OCI-LY3 (cell line): Measurements from ENCODE around the gene SLC26A1.

Experiments
- H2AFZ ChIP-seq: fragments of 200-600, 300-600 bp; shearing (Covaris generic); 2 replicates; pipeline ENCODE4 v1.6.0; 2014; ENCODE audit warnings: antibody characterized with exemption, low read depth, low read length
- H3K27ac ChIP-seq: fragments of 200-600, 300-600 bp; sonication (generic); 2 replicates; pipeline ENCODE4 v1.5.1; 2014; ENCODE audit warnings: mild to moderate bottlenecking, low read length, moderate library complexity, mixed read lengths
- H3K27me3 ChIP-seq: fragments of 200-600, 300-600 bp; sonication (generic); 2 replicates; pipeline ENCODE4 v1.6.1; 2014; ENCODE audit warnings: low read depth, low read length, mixed read lengths
- H3K36me3 ChIP-seq: fragments of 200-600, 300-600 bp; sonication (generic); replicated peaks from 2 replicates; pipeline ENCODE3; 2014; ENCODE audit warnings: low read depth, low read length, mixed read lengths
- H3K4me1 ChIP-seq: fragments of 300-600, 200-600 bp; sonication (generic); 2 replicates; pipeline ENCODE4 v1.6.1; 2014; ENCODE audit warnings: low read length, mixed read lengths
- H3K4me2 ChIP-seq: fragments of 200-600, 300-600 bp; sonication (generic); 2 replicates; pipeline ENCODE4 v1.6.1; 2014; ENCODE audit warnings: low read length, mixed read lengths
- H3K4me3 ChIP-seq: fragments of 300-600, 200-600 bp; sonication (generic); 2 replicates; pipeline ENCODE4 v1.5.1; 2014; ENCODE audit warnings: antibody characterized with exemption, mild to moderate bottlenecking, low read length, moderate library complexity
- H3K79me2 ChIP-seq: fragments of 300-600, 200-600 bp; shearing (Covaris generic); 2 replicates; pipeline ENCODE4 v1.6.1; 2014; ENCODE audit warnings: mild to moderate bottlenecking, low read length, mixed read lengths
- H3K9ac ChIP-seq: fragments of 300-600, 200-600 bp; shearing (Covaris generic); 2 replicates; pipeline ENCODE4 v1.6.0; 2014; ENCODE audit warnings: mild to moderate bottlenecking, low read length, moderate library complexity
- H3K9me3 ChIP-seq: fragments of 200-600, 300-600 bp; shearing (Covaris generic); 2 replicates; pipeline ENCODE4 v1.6.1; 2014; ENCODE audit warnings: low read length, mixed read lengths; ENCODE audit not compliant: insufficient read depth
- H4K20me1 ChIP-seq: fragments of 200-600, 300-600 bp; sonication (generic); 2 replicates; pipeline ENCODE4 v1.6.1; 2016; ENCODE audit warnings: low read length, mixed read lengths; ENCODE audit not compliant: insufficient read depth
- EZH2phosphoT487 ChIP-seq: fragments of 200-600 bp; shearing (Covaris generic); IDR thresholded peaks from 2 replicates; pipeline ENCODE4 v1.6.1; 2018; ENCODE audit warnings: antibody characterized with exemption, mixed run types, low read depth
- TF ChIP-seq, protein P1 (sequence below): fragments of 200-600, 300-600 bp; sonication (generic); IDR thresholded peaks from 2 replicates; pipeline ENCODE4 v1.5.1; 2014; ENCODE audit warnings: antibody characterized with exemption, low read length, low read depth

Gene SLC26A1

DNA sequence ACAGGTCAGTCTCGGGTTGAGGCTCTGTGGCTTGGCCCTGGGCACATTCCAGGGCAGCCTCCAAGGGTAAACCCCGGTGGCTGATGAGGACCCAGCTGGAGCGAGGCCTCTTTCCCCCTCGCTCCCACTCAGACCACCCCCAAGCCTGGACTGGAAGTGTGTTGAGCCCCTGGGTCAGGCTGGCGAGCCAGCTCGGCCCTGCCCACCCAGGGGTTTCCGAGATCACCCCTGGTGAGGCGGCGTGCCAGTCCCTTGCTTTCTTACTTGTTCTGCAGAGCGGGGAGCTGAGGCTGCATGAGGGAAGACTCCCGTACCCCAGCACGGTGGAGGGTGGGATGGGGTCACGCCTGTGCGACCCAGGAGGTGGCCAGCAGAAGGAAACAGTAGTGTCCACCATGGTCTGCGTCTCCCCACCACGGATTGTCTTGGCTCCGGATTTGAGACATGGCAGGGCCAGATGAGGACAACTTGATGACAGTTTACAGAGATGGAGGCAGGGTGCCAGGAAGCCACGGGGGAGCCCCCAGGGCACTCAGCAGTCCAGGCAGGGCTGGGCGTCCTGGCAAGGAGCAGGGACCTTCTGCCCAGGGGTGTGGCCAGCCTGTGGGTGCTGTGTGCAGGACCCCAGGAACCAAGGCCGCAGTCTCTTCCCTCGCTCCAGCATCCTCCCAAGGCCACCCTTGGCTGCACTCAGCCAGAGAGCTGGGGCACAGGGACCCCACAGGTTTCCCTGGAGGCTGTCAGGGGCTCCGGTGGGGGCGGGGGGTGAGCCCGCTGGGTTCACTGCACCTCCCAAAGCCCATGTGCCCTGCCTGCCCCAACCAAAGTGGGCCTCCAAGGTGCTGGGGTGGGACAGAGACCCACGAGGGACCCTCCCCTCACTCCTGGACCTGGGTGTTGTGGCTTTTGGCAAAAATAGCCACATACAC, 11.6 kb upstream of the SLC26A1 start:
- no peak overlapping the region for H2AFZ ChIP-seq
- no peaks in the 10 kb centered on the region for H4K20me1 ChIP-seq
- H3K27ac ChIP-seq = no peak overlapping the region
- H3K4me3 ChIP-seq = no peak overlapping the region
- H3K79me2 ChIP-seq = no peaks in the 10 kb centered on the region
- H3K9me3 ChIP-seq = no peaks in the 10 kb centered on the region
- 0 out of 2 replicates have a peak, but pooled peaks cover 4% of the 10 kb centered on the region for H3K4me1 ChIP-seq
- TF ChIP-seq EZH2phosphoT487 = no peak
- TF ChIP-seq, protein P1, sequence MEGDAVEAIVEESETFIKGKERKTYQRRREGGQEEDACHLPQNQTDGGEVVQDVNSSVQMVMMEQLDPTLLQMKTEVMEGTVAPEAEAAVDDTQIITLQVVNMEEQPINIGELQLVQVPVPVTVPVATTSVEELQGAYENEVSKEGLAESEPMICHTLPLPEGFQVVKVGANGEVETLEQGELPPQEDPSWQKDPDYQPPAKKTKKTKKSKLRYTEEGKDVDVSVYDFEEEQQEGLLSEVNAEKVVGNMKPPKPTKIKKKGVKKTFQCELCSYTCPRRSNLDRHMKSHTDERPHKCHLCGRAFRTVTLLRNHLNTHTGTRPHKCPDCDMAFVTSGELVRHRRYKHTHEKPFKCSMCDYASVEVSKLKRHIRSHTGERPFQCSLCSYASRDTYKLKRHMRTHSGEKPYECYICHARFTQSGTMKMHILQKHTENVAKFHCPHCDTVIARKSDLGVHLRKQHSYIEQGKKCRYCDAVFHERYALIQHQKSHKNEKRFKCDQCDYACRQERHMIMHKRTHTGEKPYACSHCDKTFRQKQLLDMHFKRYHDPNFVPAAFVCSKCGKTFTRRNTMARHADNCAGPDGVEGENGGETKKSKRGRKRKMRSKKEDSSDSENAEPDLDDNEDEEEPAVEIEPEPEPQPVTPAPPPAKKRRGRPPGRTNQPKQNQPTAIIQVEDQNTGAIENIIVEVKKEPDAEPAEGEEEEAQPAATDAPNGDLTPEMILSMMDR = no peak
- H3K27me3 ChIP-seq = peaks cover 22% of the 10 kb centered on the region
- no peak overlapping the region for H3K4me2 ChIP-seq
- no peak overlapping the region for H3K9ac ChIP-seq
- H3K36me3 ChIP-seq = no peaks in the 10 kb centered on the region

DNA sequence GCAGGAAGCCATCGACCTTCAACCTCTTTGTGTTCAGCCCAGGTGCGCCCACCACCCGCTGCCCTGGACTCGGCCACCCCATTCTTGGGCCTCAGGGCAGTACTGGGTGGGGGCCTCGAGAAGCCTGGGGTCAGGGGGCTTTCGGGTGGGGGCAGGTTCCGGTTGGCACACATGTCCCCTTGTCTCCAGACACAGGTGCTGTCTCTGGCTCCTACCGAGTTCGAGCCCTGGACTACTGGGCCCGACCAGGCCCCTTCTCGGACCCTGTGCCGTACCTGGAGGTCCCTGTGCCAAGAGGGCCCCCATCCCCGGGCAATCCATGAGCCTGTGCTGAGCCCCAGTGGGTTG, 10.8 kb upstream of the SLC26A1 start:
- H3K4me3 ChIP-seq = no peak overlapping the region
- H3K4me2 ChIP-seq = no peak overlapping the region
- 0 out of 2 replicates have a peak, but pooled peaks cover 4% of the 10 kb centered on the region for H3K4me1 ChIP-seq
- H3K9ac ChIP-seq = no peak overlapping the region
- peaks cover 24% of the 10 kb centered on the region for H3K27me3 ChIP-seq
- H2AFZ ChIP-seq = no peak overlapping the region
- H4K20me1 ChIP-seq = no peaks in the 10 kb centered on the region
- no peaks in the 10 kb centered on the region for H3K36me3 ChIP-seq
- no peaks in the 10 kb centered on the region for H3K79me2 ChIP-seq
- TF ChIP-seq, protein P1 = no peak
- TF ChIP-seq EZH2phosphoT487 = no peak
- no peak overlapping the region for H3K27ac ChIP-seq
- no peaks in the 10 kb centered on the region for H3K9me3 ChIP-seq

DNA sequence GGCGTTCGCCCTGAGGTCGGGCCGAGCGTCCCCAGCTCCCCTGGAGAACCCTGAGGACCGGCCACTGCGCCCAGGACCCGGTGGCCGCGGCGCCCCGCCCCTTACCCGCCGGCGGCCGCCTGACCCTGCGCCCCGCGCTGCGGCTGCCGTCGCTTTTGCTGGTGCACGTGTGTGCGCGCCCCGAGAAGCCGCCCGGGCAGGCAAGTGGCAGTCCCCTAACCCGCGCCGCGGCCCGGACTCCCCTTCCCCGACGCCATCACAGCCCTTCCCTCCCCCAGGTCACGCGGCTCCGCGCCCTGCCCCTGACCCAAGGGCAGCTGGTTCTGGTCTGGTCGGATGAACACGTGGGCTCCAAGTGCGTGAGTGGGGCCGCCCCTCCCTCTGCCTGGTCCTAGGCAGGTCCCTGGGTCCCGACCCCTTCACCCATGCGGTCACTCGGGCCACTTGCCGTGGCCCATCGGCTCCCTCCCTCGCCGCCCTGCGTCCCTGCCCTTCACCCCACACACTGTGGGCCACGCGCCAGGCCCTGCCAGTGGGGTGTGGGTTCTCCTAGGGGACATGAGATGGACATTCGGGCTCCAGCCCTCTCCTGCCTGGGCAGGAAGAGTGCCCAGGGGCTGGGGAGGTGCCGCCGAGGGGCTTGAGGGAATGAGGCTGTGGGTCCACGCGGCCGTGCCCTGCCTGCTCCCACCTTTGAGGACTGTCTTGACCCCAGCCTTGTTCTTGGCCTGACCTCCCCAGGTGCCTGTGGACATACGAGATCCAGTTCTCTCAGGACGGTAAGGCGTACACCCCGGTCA, 10.3 kb upstream of the SLC26A1 start:
- no peaks in the 10 kb centered on the region for H4K20me1 ChIP-seq
- H3K36me3 ChIP-seq = no peaks in the 10 kb centered on the region
- no peaks in the 10 kb centered on the region for H3K9me3 ChIP-seq
- no peak overlapping the region for H3K27ac ChIP-seq
- no peak for TF ChIP-seq EZH2phosphoT487
- TF ChIP-seq, protein P1 = no peak
- H3K4me2 ChIP-seq = no peak overlapping the region
- peaks cover 21% of the 10 kb centered on the region for H3K27me3 ChIP-seq
- H2AFZ ChIP-seq = no peak overlapping the region
- no peaks in the 10 kb centered on the region for H3K4me1 ChIP-seq
- H3K4me3 ChIP-seq = no peak overlapping the region
- H3K79me2 ChIP-seq = no peaks in the 10 kb centered on the region
- H3K9ac ChIP-seq = no peak overlapping the region

DNA sequence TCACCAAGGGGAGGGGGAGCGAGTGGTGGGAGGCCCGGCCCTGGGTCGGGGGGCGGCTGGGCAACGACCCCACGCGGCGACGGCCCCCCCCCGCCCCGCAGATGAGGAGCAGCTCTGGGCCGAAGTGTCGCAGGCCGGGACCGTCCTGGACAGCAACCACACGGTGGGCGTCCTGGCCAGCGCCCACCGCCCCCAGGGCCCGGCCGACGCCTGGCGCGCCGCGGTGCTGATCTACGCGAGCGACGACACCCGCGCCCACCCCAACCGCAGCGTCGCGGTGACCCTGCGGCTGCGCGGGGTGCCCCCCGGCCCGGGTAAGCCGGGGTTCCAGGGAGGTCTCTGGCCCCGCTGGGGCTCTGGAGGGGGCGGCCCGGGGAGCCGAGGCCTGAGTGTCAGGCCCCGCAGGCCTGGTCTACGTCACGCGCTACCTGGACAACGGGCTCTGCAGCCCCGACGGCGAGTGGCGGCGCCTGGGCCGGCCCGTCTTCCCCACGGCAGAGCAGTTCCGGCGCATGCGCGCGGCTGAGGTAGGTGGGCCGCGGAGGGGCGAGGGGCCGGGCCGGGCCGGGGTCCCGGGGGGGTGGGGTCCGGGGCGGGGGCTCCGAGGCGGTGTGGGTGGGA, 9.5 kb upstream of the SLC26A1 start:
- Histone ChIP-seq H4K20me1 (no peaks in the 10 kb centered on the region), H3K4me1 (no peaks in the 10 kb centered on the region), H3K9ac (no peak overlapping the region), H3K79me2 (no peaks in the 10 kb centered on the region), H3K4me3 (no peak overlapping the region), H3K36me3 (no peaks in the 10 kb centered on the region), H3K4me2 (no peak overlapping the region), H2AFZ (no peak overlapping the region), H3K27ac (no peak overlapping the region), H3K27me3 (peaks cover 21% of the 10 kb centered on the region), H3K9me3 (no peaks in the 10 kb centered on the region)
- no peak for TF ChIP-seq EZH2phosphoT487
- TF ChIP-seq, protein P1 = no peak
